Smooth muscle cell (in vitro differentiated cells): ENCODE measurements around the gene PCSK6. TPM values are rescaled to one million over a fixed set of nuclear protein-coding genes. Genes with fewer than 3 reads are reported as not detected.

Experiments used
- DNase-seq: peaks from one replicate; lab custom pipeline; 2025; ENCODE audit not compliant: unreplicated experiment; lab: John Stamatoyannopoulos, UW
- H2AFZ ChIP-seq: fragments of 200-600 bp; sonication (generic); 2 replicates; pipeline ENCODE4 v1.6.0; 2016; ENCODE audit warnings: antibody characterized with exemption, low read depth, mild to moderate bottlenecking
- H3F3A ChIP-seq: fragments of 200-600 bp; sonication (generic); 2 replicates; pipeline ENCODE4 v1.6.0; 2017; ENCODE audit warnings: antibody characterized with exemption, low read depth
- H3K27ac ChIP-seq: fragments of 200-600 bp; sonication (generic); 2 replicates; pipeline ENCODE4 v1.5.1; 2016; ENCODE audit warnings: low read depth, mild to moderate bottlenecking
- H3K27me3 ChIP-seq: fragments of 200-600 bp; sonication (generic); 2 replicates; pipeline ENCODE4 v1.6.1; 2016; ENCODE audit warnings: low read depth, mild to moderate bottlenecking
- H3K36me3 ChIP-seq: fragments of 200-600 bp; sonication (generic); 2 replicates; pipeline ENCODE4 v1.5.1; 2016; ENCODE audit warnings: low read depth
- H3K4me1 ChIP-seq: fragments of 200-600 bp; sonication (generic); 2 replicates; pipeline ENCODE4 v1.5.1; 2016; ENCODE audit warnings: low read depth
- H3K4me2 ChIP-seq: fragments of 200-600 bp; sonication (generic); 2 replicates; pipeline ENCODE4 v1.6.0; 2016; ENCODE audit warnings: mild to moderate bottlenecking
- H3K4me3 ChIP-seq: fragments of 200-600 bp; sonication (generic); 2 replicates; pipeline ENCODE4 v1.5.1; 2016; ENCODE audit warnings: mild to moderate bottlenecking
- H3K79me2 ChIP-seq: fragments of 200-600 bp; sonication (generic); 2 replicates; pipeline ENCODE4 v1.6.0; 2016; ENCODE audit warnings: low read depth, mild to moderate bottlenecking
- H3K9ac ChIP-seq: fragments of 200-600 bp; sonication (generic); 2 replicates; pipeline ENCODE4 v1.6.0; 2016; ENCODE audit warnings: low read depth
- H3K9me3 ChIP-seq: fragments of 200-600 bp; sonication (generic); replicated peaks from 2 replicates; pipeline ENCODE4 v1.5.1; 2016; ENCODE audit warnings: low read depth
- H4K20me1 ChIP-seq: fragments of 200-600 bp; sonication (generic); 2 replicates; pipeline ENCODE4 v1.6.0; 2016; ENCODE audit warnings: low read depth
- CTCF ChIP-seq: fragments of 200-600 bp; sonication (generic); IDR thresholded peaks from 2 replicates; pipeline ENCODE4 v1.5.1; 2017; ENCODE audit warnings: borderline replicate concordance, mild to moderate bottlenecking, antibody characterized with exemption; ENCODE audit not compliant: insufficient read depth, poor library complexity, severe bottlenecking
- WGBS: methylation state at CpG from one replicate; pipeline ENCODE4 v1.1.7; 2016; ENCODE audit warnings: low lambda C conversion rate; 5-methylcytosine and 5-hydroxymethylcytosine counted together
- polyA plus RNA-seq: library from polyadenylated mRNA; unstranded; fragments of >200 nt; fragmentation: Nextera tagmentation; extraction: Ambion mirVana; gene quantifications from 2 replicates; pipeline ENCODE4 v1.2.1, GENCODE V29; 2016
- total RNA-seq: library from RNA; depleted of rRNA; stranded (reverse); fragments of >200 nt; gene quantifications from 2 replicates; pipeline ENCODE4 v1.2.3, GENCODE V29; 2014

Gene PCSK6
- total and polyA plus RNA-seq, 2 experiments from 2014 or later: 17.5 TPM

- H3K9ac ChIP-seq: no peak overlapping the region
- H2AFZ ChIP-seq: no peak overlapping the region
- H4K20me1 ChIP-seq: no peaks in the 10 kb centered on the region
- H3F3A ChIP-seq: no peaks in the 10 kb centered on the region
- peaks cover 18% of the 10 kb centered on the region for H3K4me1 ChIP-seq
- no peaks in the 10 kb centered on the region for H3K79me2 ChIP-seq
- no peaks in the 10 kb centered on the region for H3K27me3 ChIP-seq
- no peak for TF ChIP-seq CTCF
- WGBS: 90% methylated on average over 11 of the region's 11 CpGs
- H3K4me3 ChIP-seq: no peak overlapping the region
- no peaks in the 10 kb centered on the region for H3K36me3 ChIP-seq
- H3K4me2 ChIP-seq: no peak overlapping the region
- H3K9me3 ChIP-seq: no peaks in the 10 kb centered on the region
- no peak overlapping the region for H3K27ac ChIP-seq
- no peak for DNase-seq
These were observed 118.0 kb downstream of the PCSK6 start for GRCh38 chr15:101371519-101371918.

GRCh38 chr15:101371081-101371480 lies 118.4 kb downstream of the PCSK6 start:
- no peak for DNase-seq
- Histone ChIP-seq H3K36me3 (no peaks in the 10 kb centered on the region), H3K79me2 (no peaks in the 10 kb centered on the region), H3K27me3 (no peaks in the 10 kb centered on the region), H3K4me2 (no peak overlapping the region), H3K27ac (no peak overlapping the region), H3K4me3 (no peak overlapping the region), H3F3A (no peaks in the 10 kb centered on the region), H2AFZ (no peak overlapping the region), H3K4me1 (peaks cover 18% of the 10 kb centered on the region), H3K9me3 (no peaks in the 10 kb centered on the region), H4K20me1 (no peaks in the 10 kb centered on the region), H3K9ac (no peak overlapping the region)
- 96% methylated on average over 7 of the region's 7 CpGs for WGBS
- TF ChIP-seq CTCF: no peak

GRCh38 chr15:101370330-101371024 lies 119.0 kb downstream of the PCSK6 start:
- Histone ChIP-seq H3K27ac (no peak overlapping the region), H4K20me1 (no peaks in the 10 kb centered on the region), H3K9me3 (no peaks in the 10 kb centered on the region), H3K4me3 (no peak overlapping the region), H3K27me3 (no peaks in the 10 kb centered on the region), H3K4me1 (peaks cover 18% of the 10 kb centered on the region), H3K9ac (no peak overlapping the region), H3K79me2 (no peaks in the 10 kb centered on the region), H3F3A (no peaks in the 10 kb centered on the region), H2AFZ (no peak overlapping the region), H3K4me2 (no peak overlapping the region), H3K36me3 (peaks cover 3% of the 10 kb centered on the region)
- DNase-seq: no peak
- TF ChIP-seq CTCF: no peak
- WGBS: 94% methylated on average over 26 of the region's 26 CpGs

GRCh38 chr15:101369676-101370075 lies 119.8 kb downstream of the PCSK6 start:
- Histone ChIP-seq H3F3A (no peaks in the 10 kb centered on the region), H3K79me2 (no peaks in the 10 kb centered on the region), H4K20me1 (no peaks in the 10 kb centered on the region), H3K4me3 (no peak overlapping the region), H3K4me1 (peaks cover 18% of the 10 kb centered on the region), H3K9me3 (no peaks in the 10 kb centered on the region), H3K9ac (no peak overlapping the region), H3K4me2 (no peak overlapping the region), H3K27ac (no peak overlapping the region), H2AFZ (no peak overlapping the region), H3K27me3 (no peaks in the 10 kb centered on the region), H3K36me3 (peaks cover 6% of the 10 kb centered on the region)
- WGBS: 92% methylated on average over 8 of the region's 8 CpGs
- TF ChIP-seq CTCF: no peak
- DNase-seq: no peak
